ENCODE measurements around the gene HOXD4.

HOXD4 gene

GRCh38 chr2:176173567-176174381 is 22.4 kb downstream of the HOXD4 start:
- DNase-seq, result no peak

- no peak for DNase-seq
Measured at GRCh38 chr2:176174382-176174823, 23.1 kb downstream of the HOXD4 start.

- peak; percentile 40 for DNase-seq
Measured at GRCh38 chr2:176174824-176175708, 23.7 kb downstream of the HOXD4 start.

- DNase-seq, result no peak
Measured at GRCh38 chr2:176175709-176176607, 24.6 kb downstream of the HOXD4 start.

- DNase-seq, result no peak
Measured at GRCh38 chr2:176177580-176178037, 26.3 kb downstream of the HOXD4 start.

GRCh38 chr2:176178038-176178756 is 26.8 kb downstream of the HOXD4 start:
- DNase-seq, result no peak

GRCh38 chr2:176178757-176179295 is 27.5 kb downstream of the HOXD4 start:
- no peak for DNase-seq

GRCh38 chr2:176181551-176181950 is 30.2 kb downstream of the HOXD4 start:
- no peak for DNase-seq

- no peak for DNase-seq
Measured at GRCh38 chr2:176182671-176183070, 31.3 kb downstream of the HOXD4 start.

GRCh38 chr2:176184749-176185148 is 33.4 kb downstream of the HOXD4 start:
- DNase-seq, result no peak

GRCh38 chr2:176186024-176186423 is 34.7 kb downstream of the HOXD4 start:
- no peak for DNase-seq

- no peak for DNase-seq
Measured at GRCh38 chr2:176187200-176187898, 36.0 kb downstream of the HOXD4 start.

- no peak for DNase-seq
Measured at GRCh38 chr2:176187899-176188773, 36.8 kb downstream of the HOXD4 start, which contains the start of gene HOXD1. TSS of gene HOXD1 (plus strand) at chr2:176188668. CDS start at chr2:176188802, 134 bp downstream.

GRCh38 chr2:176188774-176189680 is 37.7 kb downstream of the HOXD4 start:
- no peak for DNase-seq

GRCh38 chr2:176189681-176190641 is 38.6 kb downstream of the HOXD4 start:
- no peak for DNase-seq

- DNase-seq, result no peak
Measured at GRCh38 chr2:176192351-176192750, 41.0 kb downstream of the HOXD4 start.

- no peak for DNase-seq
Measured at GRCh38 chr2:176193048-176193447, 41.7 kb downstream of the HOXD4 start.

All from stimulated activated CD8-positive, alpha-beta memory T cell treated with anti-CD3 and anti-CD28 coated beads, Interleukin-4, amount 100 ng/mL, for 48 hours (primary cell).